ENCODE measurements around the gene SLC35F6.

The SLC35F6 gene

DNA sequence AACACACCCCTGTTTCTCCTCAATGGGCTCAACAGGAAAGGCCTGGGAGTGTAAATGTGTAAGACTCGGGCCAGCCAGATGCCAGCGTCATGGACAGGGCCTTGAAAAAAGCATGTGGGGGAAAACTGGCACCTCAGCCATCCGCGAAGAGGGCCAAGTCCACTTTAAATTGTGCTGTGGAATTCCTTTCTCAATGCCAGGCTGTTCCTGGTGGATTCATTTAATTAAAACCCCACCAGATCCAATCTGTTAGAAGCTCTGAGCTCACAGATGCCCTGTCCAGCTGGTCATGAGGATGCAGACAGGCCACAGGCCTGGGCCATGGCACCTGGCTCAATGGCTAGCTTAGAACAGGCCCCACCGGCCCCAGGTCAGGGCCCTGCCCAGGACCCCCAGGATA lies 46.7 kb upstream of the SLC35F6 start:
- Histone ChIP-seq H3K27ac (no peak overlapping the region), H3K79me2 (peaks cover 29% of the 10 kb centered on the region), H3K4me1 (peaks cover 52% of the 10 kb centered on the region), H3K4me2 (ENCODE audit: low read length) (no peak overlapping the region), H3K4me3 (ENCODE audit: low read depth, low read length) (no peak overlapping the region), H3K9ac (no peak overlapping the region), H3K36me3 (ENCODE audit: control insufficient read depth, insufficient read depth, low read length) (no peaks in the 10 kb centered on the region), H3K9me3 (ENCODE audit: control insufficient read depth, low read length) (no peaks in the 10 kb centered on the region), H2AFZ (no peak overlapping the region), H3K27me3 (ENCODE audit: control insufficient read depth, insufficient read depth, low read length) (no peaks in the 10 kb centered on the region)
- TF ChIP-seq, protein P1, sequence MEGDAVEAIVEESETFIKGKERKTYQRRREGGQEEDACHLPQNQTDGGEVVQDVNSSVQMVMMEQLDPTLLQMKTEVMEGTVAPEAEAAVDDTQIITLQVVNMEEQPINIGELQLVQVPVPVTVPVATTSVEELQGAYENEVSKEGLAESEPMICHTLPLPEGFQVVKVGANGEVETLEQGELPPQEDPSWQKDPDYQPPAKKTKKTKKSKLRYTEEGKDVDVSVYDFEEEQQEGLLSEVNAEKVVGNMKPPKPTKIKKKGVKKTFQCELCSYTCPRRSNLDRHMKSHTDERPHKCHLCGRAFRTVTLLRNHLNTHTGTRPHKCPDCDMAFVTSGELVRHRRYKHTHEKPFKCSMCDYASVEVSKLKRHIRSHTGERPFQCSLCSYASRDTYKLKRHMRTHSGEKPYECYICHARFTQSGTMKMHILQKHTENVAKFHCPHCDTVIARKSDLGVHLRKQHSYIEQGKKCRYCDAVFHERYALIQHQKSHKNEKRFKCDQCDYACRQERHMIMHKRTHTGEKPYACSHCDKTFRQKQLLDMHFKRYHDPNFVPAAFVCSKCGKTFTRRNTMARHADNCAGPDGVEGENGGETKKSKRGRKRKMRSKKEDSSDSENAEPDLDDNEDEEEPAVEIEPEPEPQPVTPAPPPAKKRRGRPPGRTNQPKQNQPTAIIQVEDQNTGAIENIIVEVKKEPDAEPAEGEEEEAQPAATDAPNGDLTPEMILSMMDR (IDR thresholded peaks at IDR 0.05), result no peak

DNA sequence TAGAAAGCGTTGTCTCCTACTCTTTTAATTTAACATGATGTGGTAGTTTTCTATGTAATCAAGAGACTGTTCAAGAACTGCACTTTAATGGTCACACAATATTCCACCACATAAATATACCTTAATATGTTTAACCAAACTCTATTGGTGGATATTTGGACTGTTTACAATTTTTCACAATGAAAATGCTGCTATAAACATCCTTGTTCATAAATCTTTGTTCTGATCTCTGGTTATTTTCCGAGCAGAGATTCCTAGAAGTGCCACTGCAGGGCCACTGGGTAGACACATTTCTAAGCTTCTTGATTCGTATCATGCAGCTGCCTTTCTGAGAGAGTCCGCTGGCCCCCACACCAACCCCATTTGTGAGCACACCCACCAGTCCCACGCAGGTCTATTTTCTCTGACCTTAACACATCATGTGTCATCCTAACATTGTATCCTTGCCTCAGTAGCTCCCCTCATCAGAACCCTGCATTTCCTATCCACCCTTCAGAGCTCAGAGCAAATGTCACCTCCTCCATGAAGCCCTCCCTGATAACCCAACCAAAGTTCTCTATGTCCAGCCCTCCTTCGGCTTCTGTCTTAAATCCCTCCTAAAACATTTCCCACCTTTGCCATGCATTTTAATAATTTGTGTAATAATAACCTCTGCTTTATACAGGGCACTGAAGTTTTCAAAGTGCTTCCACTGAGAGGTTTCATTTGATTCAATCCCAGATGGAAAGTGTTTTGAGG lies 45.0 kb upstream of the SLC35F6 start:
- H3K27ac ChIP-seq, result peak overlapping the region; percentile 95
- H2AFZ ChIP-seq, result no peak overlapping the region
- H3K4me2 ChIP-seq (ENCODE audit: low read length), result peak overlapping the region; percentile 24
- no peaks in the 10 kb centered on the region for H3K9me3 ChIP-seq (ENCODE audit: control insufficient read depth, low read length)
- no peak overlapping the region for H3K9ac ChIP-seq
- TF ChIP-seq, protein P1 (IDR thresholded peaks at IDR 0.05), result no peak
- H3K4me3 ChIP-seq (ENCODE audit: low read depth, low read length), result no peak overlapping the region
- no peaks in the 10 kb centered on the region for H3K36me3 ChIP-seq (ENCODE audit: control insufficient read depth, insufficient read depth, low read length)
- peaks cover 60% of the 10 kb centered on the region for H3K4me1 ChIP-seq
- peaks cover 13% of the 10 kb centered on the region for H3K79me2 ChIP-seq
- H3K27me3 ChIP-seq (ENCODE audit: control insufficient read depth, insufficient read depth, low read length), result no peaks in the 10 kb centered on the region

DNA sequence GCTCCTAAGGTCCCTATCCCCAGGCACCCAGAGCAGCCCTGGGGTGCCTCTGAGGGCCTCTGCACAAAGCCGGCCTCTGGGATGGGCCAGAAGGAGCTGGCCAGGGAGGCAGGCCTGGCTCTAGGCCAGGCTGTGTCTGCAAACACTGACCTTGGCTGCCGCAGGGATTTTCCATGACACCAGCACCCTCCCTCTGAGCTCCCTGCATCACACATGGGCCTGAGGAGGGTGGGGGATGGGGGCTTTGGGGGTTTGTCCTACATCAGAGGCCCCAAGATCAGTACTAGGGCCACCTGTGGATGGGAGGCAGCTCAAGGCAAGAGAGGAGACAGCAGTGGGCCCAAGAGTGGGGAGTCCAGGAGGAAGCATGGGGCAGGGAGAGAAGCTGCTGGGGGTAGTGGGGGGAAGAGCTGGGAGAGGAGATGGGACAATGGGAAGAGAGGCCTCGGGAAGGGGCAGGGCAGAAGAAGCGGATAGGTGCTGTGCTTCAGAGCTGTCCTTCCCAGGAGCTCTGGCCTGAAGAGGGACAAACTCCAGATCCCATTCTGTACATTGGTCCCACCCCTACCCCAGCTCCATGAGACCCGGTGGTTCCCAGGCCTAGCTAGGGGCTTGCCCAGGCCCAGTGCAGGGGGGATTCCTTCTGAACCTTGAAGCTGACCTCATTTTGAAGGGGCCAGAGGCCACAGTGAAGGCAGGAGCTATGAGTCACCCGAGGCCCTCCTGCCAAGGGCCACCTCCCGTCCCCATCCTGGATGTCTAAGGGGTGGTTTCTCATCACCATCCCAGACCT lies 43.6 kb upstream of the SLC35F6 start:
- Histone ChIP-seq H3K36me3 (ENCODE audit: control insufficient read depth, insufficient read depth, low read length) (no peaks in the 10 kb centered on the region), H3K4me2 (ENCODE audit: low read length) (peak overlapping the region; percentile 43), H3K79me2 (peaks cover 13% of the 10 kb centered on the region), H3K9me3 (ENCODE audit: control insufficient read depth, low read length) (no peaks in the 10 kb centered on the region), H2AFZ (peak overlapping the region; percentile 31), H3K9ac (no peak overlapping the region), H3K27me3 (ENCODE audit: control insufficient read depth, insufficient read depth, low read length) (no peaks in the 10 kb centered on the region), H3K4me1 (peaks cover 74% of the 10 kb centered on the region), H3K27ac (peak overlapping the region; percentile 95), H3K4me3 (ENCODE audit: low read depth, low read length) (no peak overlapping the region)
- TF ChIP-seq, protein P1 (IDR thresholded peaks at IDR 0.05), result no peak

DNA sequence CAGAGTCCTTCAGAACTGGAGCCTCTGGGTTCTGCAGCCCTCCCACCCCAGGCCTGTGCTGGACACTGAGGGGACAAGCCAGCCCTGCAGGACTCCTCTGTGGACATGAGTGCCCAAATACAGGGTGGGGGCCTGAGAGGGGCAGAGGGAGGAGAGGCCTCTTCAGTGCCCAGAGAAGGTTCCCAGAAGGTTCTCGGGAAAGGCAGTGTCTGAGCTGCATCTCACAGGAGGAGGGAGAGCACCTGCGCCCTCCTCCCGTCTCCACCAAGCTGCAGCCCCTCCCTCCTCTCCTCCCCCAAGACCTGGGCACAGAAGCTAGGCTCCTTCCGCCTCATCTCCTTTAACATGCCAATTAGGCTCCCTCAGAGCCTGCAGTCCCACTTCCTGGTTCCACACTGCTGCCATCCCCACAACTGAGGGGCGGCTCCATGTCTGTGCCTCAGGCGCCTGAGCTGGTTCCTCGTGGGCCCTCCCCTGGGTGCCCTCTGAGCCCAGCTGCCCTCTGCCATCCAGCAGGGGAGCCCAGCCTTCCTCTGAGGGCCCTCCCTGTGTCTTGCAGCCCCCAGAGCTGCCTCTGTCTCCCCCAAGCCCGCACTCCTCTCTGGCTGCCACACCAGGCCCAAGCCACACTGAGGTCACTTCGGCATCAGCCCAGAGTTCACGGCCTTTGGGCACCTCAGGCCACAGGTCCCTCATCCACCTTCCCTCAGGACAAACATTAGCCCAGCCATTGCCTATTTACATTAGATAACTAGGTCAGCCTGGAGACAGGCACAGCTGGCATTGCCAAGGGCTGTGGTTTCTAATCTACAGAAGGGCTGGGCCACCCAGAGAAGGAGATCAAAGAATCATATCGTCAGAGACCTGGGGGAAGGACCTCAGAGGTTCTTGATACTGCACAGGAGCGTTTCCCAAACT lies 42.7 kb upstream of the SLC35F6 start:
- TF ChIP-seq, protein P1 (IDR thresholded peaks at IDR 0.05), result no peak
- H3K4me2 ChIP-seq (ENCODE audit: low read length), result peak overlapping the region; percentile 43
- H3K36me3 ChIP-seq (ENCODE audit: control insufficient read depth, insufficient read depth, low read length), result no peaks in the 10 kb centered on the region
- peak overlapping the region; percentile 95 for H3K27ac ChIP-seq
- H3K9ac ChIP-seq, result no peak overlapping the region
- H3K4me3 ChIP-seq (ENCODE audit: low read depth, low read length), result no peak overlapping the region
- H3K4me1 ChIP-seq, result peaks cover 77% of the 10 kb centered on the region
- no peak overlapping the region for H2AFZ ChIP-seq
- no peaks in the 10 kb centered on the region for H3K27me3 ChIP-seq (ENCODE audit: control insufficient read depth, insufficient read depth, low read length)
- no peaks in the 10 kb centered on the region for H3K9me3 ChIP-seq (ENCODE audit: control insufficient read depth, low read length)
- H3K79me2 ChIP-seq, result peaks cover 13% of the 10 kb centered on the region
